NCI-H526 treated with DMSO at 0.1 percent for 48 hours (cell line): ENCODE data around the gene RALGDS.

Source experiments
- DNase-seq: peaks from one replicate; lab custom pipeline; 2025; lab: John Stamatoyannopoulos, UW

Gene RALGDS

GRCh38 chr9:133134388-133135145 lies 13.5 kb upstream of the RALGDS start:
- DNase-seq = no peak

DNA sequence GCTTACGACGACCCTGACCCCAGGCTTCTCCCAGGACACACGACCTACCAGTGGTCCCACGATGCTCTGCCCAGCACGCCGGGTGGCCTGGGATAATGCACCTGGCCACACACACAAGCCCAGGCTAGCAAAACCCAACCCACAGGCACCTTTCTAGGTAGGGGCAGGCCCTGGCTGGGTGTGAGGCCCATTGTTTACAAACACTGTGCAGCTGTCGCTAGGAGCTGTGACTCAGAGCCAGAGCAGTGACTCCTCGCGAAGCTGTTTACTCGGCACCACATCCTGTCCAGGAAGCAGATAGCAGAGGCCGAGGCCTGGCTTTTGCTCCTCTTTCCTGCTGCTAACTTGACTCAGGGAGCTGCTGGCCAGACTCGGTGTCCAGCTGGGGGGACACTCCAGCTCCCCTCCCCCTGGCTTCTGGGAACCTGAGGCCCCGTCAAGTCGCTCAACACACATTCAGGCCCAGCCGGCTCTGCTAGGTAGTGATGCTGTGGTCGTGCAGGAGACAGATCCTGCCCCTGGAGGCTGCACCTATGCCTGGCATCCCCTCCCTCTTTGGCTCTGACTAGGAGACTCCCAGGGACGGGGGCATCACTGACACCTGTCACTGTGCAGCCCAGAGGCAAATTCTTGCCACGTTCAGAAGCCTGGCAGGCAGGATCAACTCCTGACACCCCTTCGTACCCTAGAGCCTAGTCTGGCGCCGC lies 12.8 kb upstream of the RALGDS start:
- DNase-seq = peak; percentile 0

GRCh38 chr9:133132174-133132573 lies 11.1 kb upstream of the RALGDS start:
- DNase-seq = no peak

DNA sequence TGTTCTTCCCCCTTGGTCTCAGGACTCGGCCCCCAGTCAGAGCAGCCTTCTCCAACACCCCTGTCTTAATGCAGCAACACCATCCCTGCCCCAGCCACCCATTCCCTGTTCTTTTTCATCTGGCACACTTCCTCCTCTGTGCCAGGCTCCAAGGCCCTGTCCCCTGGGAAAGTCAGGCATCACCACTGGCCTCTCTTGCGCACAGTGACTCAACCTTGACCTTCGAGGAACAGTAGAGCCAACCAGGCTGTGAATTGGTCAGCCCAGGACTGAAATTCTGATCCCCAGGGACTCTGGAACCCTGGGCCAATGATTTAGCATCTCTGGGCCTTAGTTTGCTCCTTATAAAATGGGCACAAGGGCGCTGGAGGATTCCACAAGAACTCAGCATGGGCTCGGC lies 10.5 kb upstream of the RALGDS start:
- no peak for DNase-seq

DNA sequence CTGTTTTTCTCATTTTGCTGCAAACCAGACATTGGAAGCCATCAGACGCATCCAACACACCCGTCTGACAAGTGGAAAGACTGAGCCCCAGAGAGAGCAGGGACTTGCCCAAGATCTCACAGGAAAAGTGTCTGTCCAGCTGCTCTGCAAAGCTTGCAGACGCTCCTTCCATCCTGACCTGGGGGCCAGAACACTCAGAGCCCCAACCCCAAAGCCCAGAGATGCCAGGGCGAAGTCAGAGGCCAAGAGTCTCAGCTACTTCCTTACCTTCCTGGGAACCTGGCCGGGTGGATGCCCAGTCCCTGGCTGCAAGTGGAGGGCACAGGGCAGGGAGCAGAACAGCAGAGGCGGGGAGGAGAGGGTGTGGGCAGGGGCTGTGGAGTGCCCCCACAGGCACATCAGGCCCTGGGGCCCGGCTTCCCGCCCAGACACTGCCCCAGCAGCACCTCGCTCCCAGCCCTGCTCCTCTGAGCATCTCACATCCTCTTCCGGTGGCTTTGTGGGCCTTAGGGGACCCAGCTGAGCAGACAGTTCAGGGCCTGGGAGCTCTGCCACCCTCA lies 9.7 kb upstream of the RALGDS start:
- no peak for DNase-seq

GRCh38 chr9:133129001-133129795 lies 8.2 kb upstream of the RALGDS start:
- no peak for DNase-seq

DNA sequence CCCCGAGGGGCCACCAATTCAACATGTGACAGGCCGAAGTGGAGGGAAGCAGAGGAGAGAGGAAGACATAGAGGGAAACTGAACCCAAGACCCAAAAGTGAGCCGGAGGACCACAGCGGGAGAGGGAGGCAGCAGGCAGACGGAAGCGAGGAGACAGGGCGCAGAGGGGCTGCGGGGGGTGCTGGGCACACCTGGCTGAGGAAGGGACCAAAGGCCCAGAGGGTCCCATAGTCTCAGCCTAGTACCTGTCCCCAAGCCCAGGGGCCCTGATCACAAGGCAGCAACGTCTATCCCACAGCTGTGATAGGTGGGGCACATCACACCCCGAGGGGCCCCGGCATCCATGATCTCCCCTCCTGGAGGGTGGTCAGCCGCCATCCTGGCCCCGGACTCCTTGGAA lies 7.1 kb upstream of the RALGDS start:
- no peak for DNase-seq

GRCh38 chr9:133127340-133127981 lies 6.4 kb upstream of the RALGDS start:
- no peak for DNase-seq

DNA sequence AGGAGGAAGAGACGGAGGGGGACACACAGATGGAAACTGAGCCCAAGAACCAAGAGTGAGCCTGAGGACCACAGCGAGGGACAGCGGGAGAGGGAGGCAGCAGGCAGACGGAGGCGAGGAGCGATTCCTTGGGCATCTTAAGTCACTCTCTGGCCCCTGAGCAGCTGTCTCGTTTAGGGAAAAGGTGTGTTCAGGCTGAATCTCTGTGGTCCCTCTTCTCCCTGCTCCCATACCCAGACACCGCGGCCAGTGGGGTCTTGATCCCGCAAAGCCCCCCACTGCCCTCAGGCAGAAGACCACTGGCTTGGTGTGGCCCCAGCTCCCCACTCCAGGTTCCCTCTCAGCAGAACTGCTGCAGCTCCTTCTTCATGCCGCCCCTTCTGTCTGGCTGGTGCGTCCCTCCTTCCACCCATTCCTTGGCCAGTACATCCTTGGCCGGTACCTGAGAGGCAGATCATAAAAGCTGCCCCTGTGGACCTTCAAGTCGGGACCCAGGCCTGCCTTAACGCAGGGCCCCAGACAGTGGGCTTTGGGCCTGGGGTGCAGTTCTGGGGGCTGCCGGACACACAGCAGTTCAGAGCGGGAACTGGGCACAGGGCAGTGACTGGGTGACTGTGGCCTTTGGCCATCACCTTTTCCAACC lies 5.8 kb upstream of the RALGDS start:
- DNase-seq = no peak

- DNase-seq = no peak
These were observed 5.1 kb upstream of the RALGDS start for GRCh38 chr9:133125941-133126696.

DNA sequence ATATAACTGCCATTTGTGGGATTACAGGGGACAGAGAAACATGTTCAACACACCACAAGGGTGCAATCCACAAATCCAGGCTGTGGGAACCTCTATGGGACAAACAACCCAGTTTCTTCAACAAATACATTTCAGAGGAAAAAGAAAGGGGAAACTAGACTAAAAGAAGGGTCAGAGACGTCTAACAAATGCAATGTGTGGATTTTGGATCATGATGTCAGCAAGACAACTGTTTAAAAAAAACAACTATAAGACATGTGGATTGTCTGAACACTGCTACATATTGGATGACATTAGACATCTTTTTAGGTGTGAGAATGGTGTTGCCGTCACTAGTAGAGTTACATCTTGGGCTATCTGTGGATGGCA lies 3.9 kb upstream of the RALGDS start:
- DNase-seq = no peak

GRCh38 chr9:133124123-133124906 lies 3.3 kb upstream of the RALGDS start:
- no peak for DNase-seq

DNA sequence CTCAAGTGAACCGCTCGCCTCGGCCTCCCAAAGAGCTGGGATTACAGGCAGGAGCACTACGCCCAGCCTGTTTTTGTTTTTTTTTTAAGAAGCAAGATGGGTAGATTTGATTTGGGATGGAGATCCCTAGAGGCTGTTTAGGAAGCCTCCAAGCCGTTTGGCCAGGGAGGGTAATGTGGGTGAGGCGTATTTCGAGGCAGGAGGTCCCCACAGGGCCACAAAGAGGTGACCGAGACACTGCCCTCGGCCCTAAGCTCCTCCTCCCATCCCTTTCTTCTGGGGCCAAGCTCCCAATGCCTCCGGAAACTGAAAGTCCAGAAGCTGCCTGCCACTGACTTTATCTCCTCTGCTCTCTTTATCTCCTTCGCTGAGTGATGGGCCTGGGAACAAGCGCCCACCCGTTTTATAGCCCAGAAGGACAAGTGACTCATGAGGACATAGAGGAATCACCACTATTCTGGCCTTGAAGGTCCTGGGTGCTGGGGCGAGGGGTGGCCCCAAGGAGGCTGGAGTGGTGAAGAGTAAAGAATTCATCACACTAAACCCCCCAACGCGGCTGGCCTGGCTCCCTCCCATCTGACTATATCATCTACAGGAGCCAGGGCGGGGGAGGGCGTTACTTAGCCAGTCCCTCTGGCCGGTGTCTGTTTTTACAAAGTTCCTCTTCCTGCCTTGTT lies 2.0 kb upstream of the RALGDS start:
- no peak for DNase-seq

GRCh38 chr9:133122605-133122934 lies 1.5 kb upstream of the RALGDS start:
- no peak for DNase-seq

DNA sequence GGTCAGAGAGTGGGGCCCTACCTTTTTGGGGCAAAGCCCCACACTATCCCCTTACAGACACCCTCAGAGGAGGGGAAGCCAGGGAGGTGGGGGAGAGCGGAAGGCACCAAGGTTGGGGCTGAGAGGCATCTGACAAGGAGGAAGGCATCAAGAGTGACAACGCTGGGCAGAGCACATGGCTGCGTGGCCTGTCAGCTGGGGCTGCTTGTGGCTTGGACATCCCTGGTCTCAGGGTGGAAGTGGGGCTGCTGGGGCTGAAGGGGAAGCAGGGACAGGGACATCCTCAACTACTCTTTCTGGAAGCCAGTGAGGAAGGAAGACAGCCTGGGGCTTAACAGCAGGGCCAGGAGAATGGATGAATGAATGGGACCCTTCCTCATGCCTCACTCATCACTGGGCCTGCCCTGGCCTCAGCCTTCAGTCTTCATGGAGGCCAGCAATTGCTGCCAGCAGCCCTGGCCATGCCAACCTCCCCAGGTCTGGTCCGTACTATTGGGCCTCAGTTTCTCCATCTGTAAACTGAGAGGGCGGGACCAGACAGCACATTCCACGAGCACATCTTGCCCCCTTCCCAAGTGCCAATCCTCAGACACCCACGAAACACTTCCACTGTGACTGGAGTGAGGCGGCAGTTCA lies 993 bp upstream of the RALGDS start:
- DNase-seq = no peak

GRCh38 chr9:133120501-133121197 lies 391 bp downstream of the RALGDS start:
- DNase-seq = peak; percentile 1

- DNase-seq = no peak
These were observed 1.1 kb downstream of the RALGDS start for GRCh38 chr9:133119846-133120500.
